Muscle of back (tissue), 11 donors: ENCODE measurements around the gene ASCL2. TPM values are rescaled to one million over a fixed set of nuclear protein-coding genes. Genes with fewer than 3 reads are reported as not detected.
"Not testable (repeated sequence)": the region's sequence is repeated elsewhere in the genome, so short reads cannot be mapped to it uniquely, and the experiment has no call there.

ENCODE experiments used
- DNase-seq, 3 donors: peaks; one replicate each; pipeline versions ENCODE4 v3.0.0 to v3.0.0-alpha.2; 2013
- polyA plus RNA-seq, 10 donors: library from polyadenylated mRNA; unstranded; fragments of 120-200 nt; gene quantifications; one replicate each; pipeline ENCODE4 v1.2.1, GENCODE V29; 2013; ENCODE audit not compliant: insufficient read length in 10 of 10

The ASCL2 gene
- polyA plus RNA-seq, 10 donors = 0.12 to 0.40 (median 0.22) TPM; not detected in 5

DNA sequence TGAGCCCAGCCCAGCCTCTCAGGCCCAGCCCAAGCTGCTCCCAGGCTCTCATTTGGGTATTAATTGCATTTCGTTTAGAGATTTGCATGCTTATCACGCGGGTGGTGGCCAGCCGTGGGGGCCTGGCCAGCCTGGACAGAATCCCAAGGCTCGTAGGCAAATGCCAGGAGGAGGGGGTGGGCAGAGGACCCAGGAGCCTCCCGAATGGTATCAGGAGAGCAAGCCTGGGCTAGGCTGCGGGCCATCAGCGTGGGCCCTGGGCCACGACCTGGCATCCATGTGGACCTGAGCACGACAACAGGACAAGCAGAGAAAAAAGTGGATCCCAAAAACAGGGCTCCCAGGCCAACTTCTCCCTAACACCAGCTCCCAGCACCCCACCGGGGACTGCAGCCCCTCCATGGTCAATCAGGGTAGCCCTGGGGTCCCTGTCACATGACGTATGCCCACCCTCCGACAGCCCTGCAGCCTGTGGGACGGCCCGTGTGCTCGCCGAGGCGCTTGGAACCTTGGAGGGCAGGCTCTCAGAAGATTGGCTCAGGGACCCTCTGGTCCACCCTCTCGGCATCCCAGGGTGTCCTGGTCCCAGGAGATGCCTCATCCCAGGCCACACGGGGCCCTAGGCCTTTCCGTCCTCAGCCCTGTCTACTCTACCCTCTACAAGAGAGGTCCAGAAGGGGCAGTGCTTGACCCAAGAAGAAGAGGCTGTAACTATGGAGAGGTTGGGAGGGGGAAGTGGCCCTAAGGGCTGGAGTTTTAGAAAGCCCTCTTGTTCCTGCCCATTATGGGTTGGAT is 8.8 kb downstream of the ASCL2 start:
- no peak for DNase-seq

DNA sequence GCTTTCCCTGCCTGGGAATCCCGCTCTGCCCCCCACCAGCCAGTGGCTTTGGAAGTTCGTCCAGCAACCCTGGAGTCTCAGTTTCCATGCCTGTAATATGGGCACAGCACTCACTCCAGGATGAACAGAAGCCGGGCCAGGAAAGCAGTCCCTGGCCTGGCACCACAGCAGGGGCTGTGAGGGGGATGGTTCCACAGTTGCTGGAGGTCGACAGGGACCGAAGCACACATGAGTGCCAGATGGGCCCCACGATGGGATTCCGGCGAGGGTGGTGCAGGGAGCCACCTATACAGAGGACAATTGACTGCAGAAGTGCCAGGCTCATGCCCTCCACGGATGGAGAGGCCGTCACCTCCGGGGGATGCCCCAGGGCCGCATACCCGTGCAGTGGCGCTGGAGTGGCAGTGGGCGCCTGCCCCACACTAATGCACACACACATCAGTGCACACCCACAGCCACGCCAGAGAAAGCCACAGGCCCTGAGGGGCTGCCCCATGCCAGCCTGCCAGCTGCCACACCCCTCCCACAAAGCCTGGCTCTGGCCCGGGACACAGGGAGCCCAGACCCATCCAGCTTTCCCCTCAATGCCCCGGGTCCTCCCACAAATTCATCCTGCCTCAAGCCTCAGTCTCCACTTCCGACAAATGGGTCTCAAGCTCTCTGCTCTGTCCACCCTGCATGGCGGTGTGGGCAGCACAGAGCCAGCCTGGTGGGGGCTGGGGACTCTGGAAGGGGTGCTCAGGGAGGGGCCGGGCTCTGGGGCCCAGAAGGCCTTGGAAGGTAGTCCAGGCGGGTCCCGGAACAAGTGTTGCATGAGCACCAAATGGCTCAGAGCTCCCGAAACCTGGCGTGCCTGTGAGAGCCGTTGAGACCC is 9.7 kb downstream of the ASCL2 start:
- no peak for DNase-seq

- DNase-seq = no peak
Measured at GRCh38 chr11:2259897-2260451, 10.4 kb downstream of the ASCL2 start.

DNA sequence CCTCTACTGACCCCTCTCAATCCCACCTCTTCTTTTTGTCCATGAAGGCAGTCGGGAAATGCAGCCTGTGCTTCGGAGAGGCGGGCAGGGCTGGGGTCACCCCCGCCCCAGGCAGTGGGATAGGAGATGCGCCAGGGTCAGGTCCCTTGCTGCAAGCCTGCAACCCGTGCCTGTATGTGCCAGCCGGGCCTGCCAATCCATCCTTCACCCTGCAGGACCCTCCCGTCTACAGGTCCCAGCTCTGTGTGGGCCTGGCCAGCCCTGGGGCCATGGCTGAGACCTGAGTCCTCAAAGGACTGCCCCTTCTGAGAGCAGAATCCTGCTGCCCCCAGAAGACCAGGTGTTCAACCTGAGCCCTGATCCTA is 10.9 kb downstream of the ASCL2 start:
- no peak for DNase-seq

GRCh38 chr11:2258501-2259465 is 11.6 kb downstream of the ASCL2 start:
- no peak for DNase-seq

DNA sequence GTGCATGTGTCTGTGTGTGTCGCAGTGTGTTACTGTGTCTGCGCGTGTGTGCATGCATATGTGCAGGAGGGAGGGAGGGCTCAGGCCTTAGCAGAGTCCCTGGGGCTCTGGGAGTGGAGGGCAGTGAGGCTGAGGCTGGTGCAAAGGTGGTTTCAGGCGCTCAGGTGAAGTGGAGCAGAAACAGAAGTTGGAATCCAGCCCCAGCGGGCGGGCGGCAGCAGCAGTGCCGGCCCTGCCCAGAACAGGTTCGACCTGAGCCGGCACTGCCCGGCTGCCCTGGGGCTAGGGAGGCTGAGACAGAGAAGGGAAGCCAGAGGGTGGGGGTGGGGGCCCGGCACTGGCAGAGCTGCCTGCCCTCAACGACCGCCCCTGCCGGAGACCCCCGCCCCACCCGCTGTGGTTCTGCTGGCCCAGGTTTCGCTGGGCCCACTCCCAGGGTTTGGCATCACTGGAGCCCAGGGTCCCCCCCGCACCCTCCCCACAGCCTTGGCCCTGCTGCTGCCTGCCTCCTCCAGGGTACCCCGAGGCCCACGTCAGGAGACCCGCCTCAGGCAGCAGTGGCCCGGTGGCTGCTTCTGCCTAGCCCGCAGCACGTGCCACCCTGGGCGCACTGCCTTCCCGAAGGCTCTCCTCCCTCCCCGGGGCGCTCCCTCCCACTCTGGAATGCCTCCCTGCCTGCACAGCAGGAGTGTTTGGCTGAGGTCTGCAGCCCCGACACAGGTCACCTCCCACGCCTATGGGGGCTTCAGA is 13.3 kb downstream of the ASCL2 start:
- DNase-seq = no peak

DNA sequence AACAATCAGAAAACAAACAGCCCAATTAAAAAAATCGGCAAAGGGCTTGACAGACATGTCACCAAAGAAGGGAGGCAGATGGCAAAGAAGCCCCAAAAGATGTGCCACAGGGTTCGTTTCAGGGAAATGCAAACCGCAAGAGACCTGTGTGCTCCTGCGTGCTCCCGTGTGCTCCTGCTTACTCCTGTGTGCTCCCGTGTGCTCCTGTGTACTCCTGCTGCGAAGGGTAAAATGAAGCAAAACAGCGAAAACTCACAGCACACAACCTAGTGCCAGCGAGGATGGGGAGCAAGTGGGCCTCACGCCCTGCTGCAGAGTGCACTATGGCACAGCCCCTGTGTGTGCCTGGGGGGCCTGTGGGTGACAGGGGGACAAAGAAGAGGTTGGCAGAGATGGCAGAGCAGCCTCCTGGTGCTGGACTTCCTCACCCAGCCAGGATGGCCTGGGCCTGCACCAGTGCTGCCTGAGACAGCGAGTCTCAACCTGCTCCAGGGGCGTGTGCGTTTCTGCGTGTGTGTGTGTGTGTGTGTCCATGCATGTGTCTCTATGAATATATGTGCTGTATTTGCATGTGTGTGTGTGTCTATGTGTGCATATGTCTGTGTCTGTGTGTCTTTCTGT is 14.0 kb downstream of the ASCL2 start:
- no peak for DNase-seq

GRCh38 chr11:2252018-2252417 is 18.4 kb downstream of the ASCL2 start:
- no peak for DNase-seq

DNA sequence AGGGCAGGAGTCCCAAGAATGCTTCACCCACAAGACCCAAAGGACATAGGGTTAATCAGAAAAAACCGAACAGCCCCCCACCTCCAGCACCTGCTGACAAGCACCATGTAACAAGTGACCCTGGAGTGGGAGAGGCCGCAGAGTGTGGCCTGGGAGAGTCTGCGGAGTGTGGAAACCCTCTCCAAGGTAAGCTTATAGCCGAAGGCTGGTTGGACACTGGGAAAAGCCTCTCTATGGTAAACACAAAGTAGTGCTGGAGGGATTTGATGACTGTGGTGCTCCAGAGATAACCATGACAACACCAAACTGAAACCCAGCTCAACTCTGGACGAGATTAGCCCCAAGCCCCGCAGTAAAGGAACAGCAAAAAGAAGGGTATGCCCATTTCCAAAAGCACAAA is 19.2 kb downstream of the ASCL2 start:
- DNase-seq = no peak

- DNase-seq = no peak
Measured at GRCh38 chr11:2250485-2250884, 19.9 kb downstream of the ASCL2 start.

- DNase-seq = no peak
Measured at GRCh38 chr11:2250041-2250440, 20.3 kb downstream of the ASCL2 start.

- no peak for DNase-seq
Measured at GRCh38 chr11:2249189-2249916, 21.0 kb downstream of the ASCL2 start.

GRCh38 chr11:2248762-2249161 is 21.6 kb downstream of the ASCL2 start:
- DNase-seq = no peak

DNA sequence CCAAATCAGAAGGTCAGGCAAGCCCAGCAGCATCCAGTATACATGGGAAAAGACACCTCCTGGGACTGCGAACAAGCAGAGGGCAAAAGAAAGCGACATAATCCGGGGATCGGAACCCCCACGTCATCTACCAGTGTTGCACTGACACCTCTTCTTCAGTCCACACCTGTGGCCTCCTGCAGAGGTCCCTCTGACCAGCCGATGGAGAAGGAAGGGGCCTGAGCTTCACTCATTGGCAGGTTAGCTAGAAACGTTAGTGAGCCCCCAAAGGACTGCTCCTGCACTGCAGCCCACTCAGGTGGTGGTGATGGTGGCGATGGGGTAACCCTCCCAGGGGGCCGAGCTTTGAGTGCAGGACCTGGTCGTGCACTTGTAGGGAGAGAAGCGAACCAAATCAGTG is 22.1 kb downstream of the ASCL2 start:
- DNase-seq = no peak

- no peak for DNase-seq
Measured at GRCh38 chr11:2247496-2247895, 22.9 kb downstream of the ASCL2 start.

DNA sequence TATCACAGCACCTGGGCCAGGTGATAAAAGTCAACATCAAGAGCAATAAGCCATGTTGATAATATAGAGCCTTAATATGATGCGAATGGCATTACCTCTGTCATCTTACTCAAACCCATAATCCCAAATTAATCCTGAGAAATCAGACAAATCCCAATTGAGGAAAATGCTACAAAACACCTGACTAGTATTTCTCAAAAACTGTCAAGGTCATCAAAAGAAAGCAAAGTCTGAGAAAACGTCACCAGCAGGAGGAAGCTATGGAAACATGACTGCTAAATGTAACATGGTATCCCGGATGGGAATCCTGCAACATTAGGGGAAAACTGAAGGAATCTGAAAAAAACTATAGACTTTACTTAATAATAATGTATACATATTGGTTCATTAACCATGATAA is 29.6 kb downstream of the ASCL2 start:
- DNase-seq = no peak

- DNase-seq = no peak
Measured at GRCh38 chr11:2237457-2238238, 32.7 kb downstream of the ASCL2 start.

- not testable (repeated sequence) for DNase-seq
Measured at GRCh38 chr11:2236381-2237134, 33.8 kb downstream of the ASCL2 start.
